ENCODE data around the gene GHRHR. TPM values are rescaled to one million over a fixed set of nuclear protein-coding genes. Genes with fewer than 3 reads are reported as not detected.
A peak's percentile ranks its signal among the peaks of the same experiment; 100 is the strongest.

Gene GHRHR
- total RNA-seq, 1 donor from 2014 or later, result 12.3 TPM

- DNase-seq (ENCODE audit: low spot score), result no peak
These were observed 22.0 kb downstream of the GHRHR start for GRCh38 chr7:30985756-30986155.

- no peak for DNase-seq (ENCODE audit: low spot score)
These were observed 22.6 kb downstream of the GHRHR start for GRCh38 chr7:30986331-30986730.

GRCh38 chr7:30986738-30987137, 23.0 kb downstream of the GHRHR start:
- DNase-seq (ENCODE audit: low spot score), result no peak

GRCh38 chr7:30987178-30987577, 23.4 kb downstream of the GHRHR start:
- DNase-seq (ENCODE audit: low spot score), result no peak

GRCh38 chr7:30987936-30988335, 24.2 kb downstream of the GHRHR start:
- DNase-seq (ENCODE audit: low spot score), result no peak

- DNase-seq (ENCODE audit: low spot score), result peak; percentile 92
These were observed 24.7 kb downstream of the GHRHR start for GRCh38 chr7:30988351-30989005.

GRCh38 chr7:30989008-30989823, 25.5 kb downstream of the GHRHR start:
- no peak for DNase-seq (ENCODE audit: low spot score)

GRCh38 chr7:30989824-30990672, 26.3 kb downstream of the GHRHR start:
- DNase-seq (ENCODE audit: low spot score), result no peak

- peak; percentile 71 for DNase-seq (ENCODE audit: low spot score)
These were observed 27.0 kb downstream of the GHRHR start for GRCh38 chr7:30990673-30991170.

- no peak for DNase-seq (ENCODE audit: low spot score)
These were observed 28.7 kb downstream of the GHRHR start for GRCh38 chr7:30992414-30992813.

GRCh38 chr7:30994206-30995100, 30.7 kb downstream of the GHRHR start:
- DNase-seq (ENCODE audit: low spot score), result no peak

GRCh38 chr7:30995536-30995935, 31.8 kb downstream of the GHRHR start:
- no peak for DNase-seq (ENCODE audit: low spot score)

GRCh38 chr7:30996256-30996655, 32.5 kb downstream of the GHRHR start:
- DNase-seq (ENCODE audit: low spot score), result no peak

GRCh38 chr7:30996883-30997282, 33.1 kb downstream of the GHRHR start:
- DNase-seq (ENCODE audit: low spot score), result no peak

GRCh38 chr7:30997316-30997715, 33.6 kb downstream of the GHRHR start:
- DNase-seq (ENCODE audit: low spot score), result no peak

GRCh38 chr7:30998180-30998579, 34.4 kb downstream of the GHRHR start:
- no peak for DNase-seq (ENCODE audit: low spot score)

- DNase-seq (ENCODE audit: low spot score), result no peak
These were observed 36.5 kb downstream of the GHRHR start for GRCh38 chr7:31000161-31000693.

- DNase-seq (ENCODE audit: low spot score), result no peak
These were observed 37.0 kb downstream of the GHRHR start for GRCh38 chr7:31000779-31001178.

GRCh38 chr7:31002256-31002655, 38.5 kb downstream of the GHRHR start:
- no peak for DNase-seq (ENCODE audit: low spot score)

- DNase-seq (ENCODE audit: low spot score), result no peak
These were observed 39.3 kb downstream of the GHRHR start for GRCh38 chr7:31003097-31003496.

GRCh38 chr7:31003721-31004120, 40.0 kb downstream of the GHRHR start:
- no peak for DNase-seq (ENCODE audit: low spot score)

Measured in mucosa of gallbladder (tissue), 1 donor.